Body of pancreas (tissue), 4 donors: Measurements from ENCODE around the gene DRAP1.

ENCODE experiments used
- CTCF ChIP-seq, 7 experiments: fragments of 450-650 bp in 4 of 7; fragments of 200-600 bp in 3 of 7; sonication (generic) in 3 of 7; IDR thresholded peaks; one replicate each; pipeline ENCODE4 v1.5.1; 2016 to 2019; ENCODE audit warnings: antibody characterized with exemption in 7 of 7
- POLR2A ChIP-seq, 3 donors: fragments of 450-650 bp; IDR thresholded peaks; one replicate each; pipeline ENCODE4 v1.6.1; 2016; ENCODE audit warnings: antibody characterized with exemption in 3 of 3, mild to moderate bottlenecking in 2 of 3

GRCh38 chr11:65912845-65913244 is 6.4 kb upstream of the DRAP1 start:
- TF ChIP-seq POLR2A (IDR thresholded peaks at IDR 0.05) (no peak), CTCF (IDR thresholded peaks at IDR 0.05) (no peak)
